ENCODE measurements around the gene GJB1. TPM values are rescaled to one million over a fixed set of nuclear protein-coding genes. Genes with fewer than 3 reads are reported as not detected.
"Not testable (repeated sequence)": the region's sequence is repeated elsewhere in the genome, so short reads cannot be mapped to it uniquely, and the experiment has no call there.

Gene GJB1
- polyA plus RNA-seq, 1 donor: 64.0 TPM

DNA sequence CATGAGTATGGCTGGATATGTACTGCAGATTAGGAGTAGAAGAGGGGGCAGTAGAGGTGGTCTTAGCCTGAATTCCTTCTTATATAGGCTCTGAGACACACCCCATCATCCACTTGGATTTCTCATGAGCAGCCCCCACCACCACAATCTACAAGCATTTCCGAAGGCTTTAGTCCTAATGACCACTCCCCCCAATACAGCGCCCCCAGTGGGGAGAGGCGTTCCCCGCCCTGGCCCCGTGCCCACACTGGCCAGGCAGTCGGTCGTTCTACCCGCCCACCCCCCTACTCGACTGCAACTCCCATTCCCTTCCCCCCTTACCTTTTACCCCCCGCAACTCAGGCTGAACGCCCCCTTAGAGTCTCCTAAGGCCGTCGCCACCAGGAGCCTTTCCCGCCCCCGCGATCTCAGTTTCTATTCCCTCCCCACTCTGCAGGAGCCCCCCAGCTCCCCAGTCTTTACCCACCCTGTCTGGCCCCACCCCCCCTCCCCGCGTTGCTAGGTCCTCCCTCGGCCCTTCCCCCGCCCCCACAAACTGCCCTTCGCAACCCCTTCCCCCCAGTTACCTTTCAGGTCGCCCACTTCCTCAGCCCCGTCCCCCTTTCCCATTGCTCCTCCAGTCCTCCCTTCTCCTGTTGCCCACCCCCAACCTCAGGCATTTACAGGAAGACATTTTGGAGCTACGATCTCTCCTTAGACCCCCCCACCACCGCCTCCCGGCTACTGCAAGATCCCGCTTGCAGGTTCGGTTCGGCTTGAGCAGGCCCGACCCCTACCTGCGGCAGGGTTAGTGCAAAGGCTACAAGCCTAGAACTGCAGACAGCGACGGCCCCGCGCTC lies 30.4 kb downstream of the GJB1 start:
- no peaks in the 10 kb centered on the region for H3K27me3 ChIP-seq (ENCODE audit: control insufficient read depth, insufficient read depth, low read length)
- H3K4me3 ChIP-seq (ENCODE audit: low read length): peak overlapping the region; percentile 92
- peak; percentile 18 to 32 for DNase-seq
- H3K9me3 ChIP-seq (ENCODE audit: control insufficient read depth, low read depth, low read length): peaks cover 3% of the 10 kb centered on the region
- no CpG with 5 or more reads among the region's 35 CpGs for WGBS (ENCODE audit: insufficient coverage, low lambda C conversion rate)
- peaks cover 26% of the 10 kb centered on the region for H3K4me1 ChIP-seq (ENCODE audit: control insufficient read depth, insufficient read depth, low read length)
- H3K36me3 ChIP-seq (ENCODE audit: control insufficient read depth, insufficient read depth, low read length): peaks cover 18% of the 10 kb centered on the region
- peak overlapping the region; percentile 81 for H3K27ac ChIP-seq (ENCODE audit: low read length)

DNA sequence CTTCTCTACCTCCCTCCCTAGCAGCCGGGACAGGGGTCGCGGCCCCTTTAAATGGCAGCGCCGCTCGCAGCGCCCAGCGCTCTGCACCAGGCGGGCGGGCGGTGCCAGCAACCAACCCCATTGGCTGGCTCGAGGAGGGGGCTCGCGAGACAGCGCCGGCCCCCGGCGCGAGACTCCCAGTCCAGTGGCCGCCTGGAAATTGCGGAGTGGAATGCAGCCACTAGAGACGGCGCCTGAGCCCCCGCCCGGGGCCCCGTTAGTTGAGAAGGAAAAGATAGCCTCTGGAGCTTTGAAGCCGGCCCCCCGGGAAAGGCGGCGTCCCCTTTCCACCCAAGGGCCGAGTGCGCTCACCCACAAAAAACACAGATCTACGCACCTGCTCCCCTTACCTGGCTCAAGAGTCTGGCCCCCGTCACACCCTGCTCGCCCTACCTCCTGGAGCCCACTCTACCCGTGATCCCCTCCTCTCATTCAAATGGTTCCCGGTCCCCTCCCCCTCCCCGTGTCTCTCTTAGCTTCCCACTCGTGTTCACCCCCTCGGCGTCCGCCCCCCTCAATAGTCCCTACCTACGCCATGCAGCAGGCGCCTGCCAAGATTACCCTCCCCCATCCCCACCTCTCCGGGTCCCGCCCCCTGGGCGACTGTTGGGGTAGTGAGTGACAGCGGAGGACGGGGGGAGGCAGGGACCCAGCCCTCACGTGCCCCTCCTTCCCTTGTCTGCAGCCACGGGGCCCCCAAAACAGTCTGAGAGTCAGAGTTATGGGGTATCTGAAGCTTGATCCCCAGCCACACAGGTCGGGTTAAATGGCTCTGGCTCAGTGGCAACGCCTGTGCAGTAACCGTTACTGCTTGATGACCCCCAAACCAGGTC lies 31.3 kb downstream of the GJB1 start, which contains the start of gene ZMYM3:
Gene ZMYM3 (minus strand): TSS at position 49 of the 872 bp plus-strand sequence. CDS start 885 bp downstream, outside the sequence.
- H3K9me3 ChIP-seq (ENCODE audit: control insufficient read depth, low read depth, low read length): peaks cover 3% of the 10 kb centered on the region
- H3K36me3 ChIP-seq (ENCODE audit: control insufficient read depth, insufficient read depth, low read length): peaks cover 12% of the 10 kb centered on the region
- peak within 1 kb of the TSS; percentile 92 for H3K4me3 ChIP-seq (ENCODE audit: low read length)
- H3K27ac ChIP-seq (ENCODE audit: low read length): peak within 1 kb of the TSS; percentile 81
- WGBS (ENCODE audit: insufficient coverage, low lambda C conversion rate): no CpG with 5 or more reads among the region's 54 CpGs
- H3K27me3 ChIP-seq (ENCODE audit: control insufficient read depth, insufficient read depth, low read length): no peaks in the 10 kb centered on the region
- peaks cover 26% of the 10 kb centered on the region for H3K4me1 ChIP-seq (ENCODE audit: control insufficient read depth, insufficient read depth, low read length)
- DNase-seq: peak; percentile 74 to 89

DNA sequence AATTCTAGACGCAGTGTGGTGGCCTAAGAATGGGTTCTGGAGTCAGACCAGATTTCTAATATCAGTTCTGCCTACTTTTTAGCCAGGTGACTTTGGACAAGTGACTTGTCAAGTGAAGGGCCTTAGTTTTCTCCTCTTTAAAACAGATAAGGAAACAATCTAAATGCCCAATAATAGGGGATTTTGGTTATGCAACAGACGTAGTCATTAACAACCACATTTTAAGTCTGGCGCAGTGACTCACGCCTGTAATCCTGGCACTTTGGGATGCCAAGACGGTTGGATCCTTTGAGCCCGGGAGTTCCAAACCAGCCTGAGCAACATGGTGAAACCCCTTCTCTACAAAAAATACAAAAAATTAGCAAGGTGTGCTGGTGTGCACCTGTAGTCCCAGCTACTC lies 33.0 kb downstream of the GJB1 start:
- Histone ChIP-seq H3K27me3 (ENCODE audit: control insufficient read depth, insufficient read depth, low read length) (no peaks in the 10 kb centered on the region), H3K9me3 (ENCODE audit: control insufficient read depth, low read depth, low read length) (peaks cover 3% of the 10 kb centered on the region), H3K4me1 (ENCODE audit: control insufficient read depth, insufficient read depth, low read length) (peaks cover 24% of the 10 kb centered on the region), H3K36me3 (ENCODE audit: control insufficient read depth, insufficient read depth, low read length) (no peaks in the 10 kb centered on the region), H3K27ac (ENCODE audit: low read length) (peak overlapping the region; percentile 81), H3K4me3 (ENCODE audit: low read length) (no peak overlapping the region)
- no CpG with 5 or more reads among the region's 6 CpGs for WGBS (ENCODE audit: insufficient coverage, low lambda C conversion rate)
- DNase-seq: no peak

DNA sequence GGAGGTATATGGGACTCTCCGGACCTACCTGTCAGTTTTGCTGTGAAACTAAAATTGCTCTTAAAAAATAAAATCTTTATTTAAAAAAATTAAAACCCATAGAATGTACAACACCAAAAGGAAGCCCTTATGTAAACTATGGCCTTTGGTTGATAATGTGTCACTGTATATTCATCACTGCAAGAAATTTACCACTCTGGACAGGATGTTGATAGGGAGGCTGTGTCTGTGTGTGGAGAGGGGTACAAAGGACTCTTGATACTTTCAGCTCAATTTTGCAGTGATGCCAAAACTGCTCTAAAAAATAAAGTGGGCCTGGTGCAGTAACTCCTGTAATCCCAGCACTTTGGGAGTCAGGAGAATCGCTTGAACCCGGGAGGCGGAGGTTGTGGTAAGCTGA lies 33.8 kb downstream of the GJB1 start:
- Histone ChIP-seq H3K4me3 (ENCODE audit: low read length) (no peak overlapping the region), H3K27ac (ENCODE audit: low read length) (no peak overlapping the region), H3K36me3 (ENCODE audit: control insufficient read depth, insufficient read depth, low read length) (no peaks in the 10 kb centered on the region), H3K4me1 (ENCODE audit: control insufficient read depth, insufficient read depth, low read length) (peaks cover 16% of the 10 kb centered on the region), H3K27me3 (ENCODE audit: control insufficient read depth, insufficient read depth, low read length) (no peaks in the 10 kb centered on the region), H3K9me3 (ENCODE audit: control insufficient read depth, low read depth, low read length) (peaks cover 3% of the 10 kb centered on the region)
- WGBS (ENCODE audit: insufficient coverage, low lambda C conversion rate): no CpG with 5 or more reads among the region's 4 CpGs
- DNase-seq: no peak

DNA sequence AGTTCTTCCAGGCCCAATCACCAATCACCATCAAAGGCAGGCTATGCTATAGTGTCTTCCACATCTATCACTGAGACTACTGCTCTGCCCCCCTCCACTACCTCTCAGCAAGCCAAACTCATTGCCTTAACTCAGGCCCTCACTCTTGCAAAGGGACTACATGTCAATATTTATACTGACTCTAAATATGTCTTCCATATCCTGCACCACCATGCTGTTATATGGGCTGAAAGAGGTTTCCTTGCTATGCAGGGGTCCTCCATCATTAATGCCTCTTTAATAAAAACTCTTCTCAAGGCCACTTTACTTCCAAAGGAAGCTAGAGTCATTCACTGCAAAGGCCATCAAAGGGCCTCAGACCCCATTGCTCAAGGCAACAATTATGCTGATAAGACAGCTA lies 45.6 kb downstream of the GJB1 start:
- not testable (repeated sequence) for H3K27ac ChIP-seq (ENCODE audit: low read length); H3K36me3 ChIP-seq (ENCODE audit: control insufficient read depth, insufficient read depth, low read length); H3K27me3 ChIP-seq (ENCODE audit: control insufficient read depth, insufficient read depth, low read length); H3K4me3 ChIP-seq (ENCODE audit: low read length); H3K9me3 ChIP-seq (ENCODE audit: control insufficient read depth, low read depth, low read length); H3K4me1 ChIP-seq (ENCODE audit: control insufficient read depth, insufficient read depth, low read length); DNase-seq

DNA sequence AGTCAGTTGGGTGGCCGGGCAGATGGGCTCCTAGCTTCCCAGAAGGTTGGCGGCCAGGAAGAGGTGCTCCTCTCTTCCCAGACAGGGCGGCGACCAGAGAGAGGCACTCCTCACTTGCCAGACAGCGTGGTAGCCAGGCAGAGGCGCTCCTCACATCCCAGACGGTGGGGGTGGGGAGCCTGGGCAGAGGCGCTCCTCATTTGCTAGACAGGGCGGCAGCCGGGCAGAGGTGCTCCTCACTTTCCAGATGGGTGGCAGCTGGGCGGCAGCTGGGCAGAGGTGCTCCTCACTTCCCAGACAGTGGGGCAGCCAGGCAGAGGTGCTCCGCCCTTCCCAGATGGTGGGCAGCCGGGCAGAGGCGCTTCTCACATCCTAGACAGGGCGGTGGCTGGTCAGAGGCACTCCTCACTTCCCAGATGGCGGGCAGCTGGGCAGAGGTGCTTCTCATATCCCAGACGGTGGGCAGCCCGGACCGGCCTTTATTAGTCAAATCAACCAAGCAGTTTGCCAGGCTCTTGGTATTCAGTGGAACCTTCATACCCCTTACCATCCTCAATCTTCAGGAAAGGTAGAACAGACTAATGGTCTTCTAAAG lies 46.9 kb downstream of the GJB1 start:
- Histone ChIP-seq H3K9me3 (ENCODE audit: control insufficient read depth, low read depth, low read length) (no peaks in the 10 kb centered on the region), H3K4me1 (ENCODE audit: control insufficient read depth, insufficient read depth, low read length) (no peaks in the 10 kb centered on the region), H3K4me3 (ENCODE audit: low read length) (no peak overlapping the region), H3K36me3 (ENCODE audit: control insufficient read depth, insufficient read depth, low read length) (no peaks in the 10 kb centered on the region), H3K27ac (ENCODE audit: low read length) (no peak overlapping the region), H3K27me3 (ENCODE audit: control insufficient read depth, insufficient read depth, low read length) (no peaks in the 10 kb centered on the region)
- no peak for DNase-seq
- no CpG with 5 or more reads among the region's 19 CpGs for WGBS (ENCODE audit: insufficient coverage, low lambda C conversion rate)

DNA sequence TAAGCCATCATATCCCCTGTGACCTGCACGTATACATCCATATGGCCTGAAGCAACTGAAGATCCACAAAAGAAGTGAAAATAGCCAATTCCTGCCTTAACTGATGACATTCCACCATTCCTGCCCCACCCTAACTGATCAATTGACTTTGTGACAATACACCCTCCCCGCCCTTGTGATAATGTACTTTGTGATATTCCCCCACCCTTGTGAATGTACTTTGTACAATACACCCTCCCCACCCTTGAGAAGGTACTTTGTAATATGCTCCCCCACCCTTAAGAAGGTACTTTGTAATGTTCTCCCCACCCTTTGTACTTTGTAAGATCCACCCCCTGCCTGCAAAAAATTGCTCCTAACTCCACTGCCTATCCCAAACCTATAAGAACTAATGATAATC lies 49.3 kb downstream of the GJB1 start:
- H3K9me3 ChIP-seq (ENCODE audit: control insufficient read depth, low read depth, low read length); H3K4me3 ChIP-seq (ENCODE audit: low read length); H3K36me3 ChIP-seq (ENCODE audit: control insufficient read depth, insufficient read depth, low read length); H3K4me1 ChIP-seq (ENCODE audit: control insufficient read depth, insufficient read depth, low read length); H3K27me3 ChIP-seq (ENCODE audit: control insufficient read depth, insufficient read depth, low read length); H3K27ac ChIP-seq (ENCODE audit: low read length); DNase-seq: not testable (repeated sequence)
- no CpG with 5 or more reads among the region's 2 CpGs for WGBS (ENCODE audit: insufficient coverage, low lambda C conversion rate)

Other genes starting within 250 kb of the GJB1 start
- 52.9 TPM for gene SNX12, start 154.9 kb upstream of the GJB1 start, polyA plus RNA-seq
- 17.9 TPM for gene FOXO4, start 127.4 kb upstream of the GJB1 start, polyA plus RNA-seq
- gene CXorf65, start 116.5 kb upstream of the GJB1 start, polyA plus RNA-seq: 1.1 TPM
- gene IL2RG, start 111.6 kb upstream of the GJB1 start, polyA plus RNA-seq: 118 TPM
- gene MED12, start 104.6 kb upstream of the GJB1 start, polyA plus RNA-seq: 34.4 TPM
- gene NLGN3, start 78.4 kb upstream of the GJB1 start, polyA plus RNA-seq: 3.8 TPM
- gene ZMYM3, start 30.9 kb downstream of the GJB1 start, polyA plus RNA-seq: 29.7 TPM
- 339 TPM for gene NONO, start 60.4 kb downstream of the GJB1 start, polyA plus RNA-seq
- gene ITGB1BP2, start 78.5 kb downstream of the GJB1 start, polyA plus RNA-seq: 3.3 TPM
- 37.6 TPM for gene TAF1, start 143.1 kb downstream of the GJB1 start, polyA plus RNA-seq

Data from large intestine (tissue), 3 donors.